Transverse colon (tissue), 4 donors: ENCODE measurements around the gene ABCA7. TPM values are rescaled to one million over a fixed set of nuclear protein-coding genes. Genes with fewer than 3 reads are reported as not detected.

Source experiments
- DNase-seq: peaks from one replicate; pipeline ENCODE4 v3.0.0-alpha.2; 2019
- H3K27ac ChIP-seq, 4 donors: fragments of 200-600 bp; sonication (generic); 2 replicates each; pipeline ENCODE4 v1.5.1; 2016 to 2018; ENCODE audit warnings: inconsistent platforms in 4 of 4
- H3K27me3 ChIP-seq: fragments of 200-600 bp; sonication (generic); 2 replicates; pipeline ENCODE4 v1.5.1; 2017; ENCODE audit warnings: inconsistent platforms
- H3K36me3 ChIP-seq, 4 donors: fragments of 200-600 bp; sonication (generic); 2 replicates each; pipeline ENCODE4 v1.5.1; 2017 to 2019; ENCODE audit warnings: inconsistent platforms in 4 of 4
- H3K4me1 ChIP-seq, 4 donors: fragments of 200-600 bp; sonication (generic); 2 replicates each; pipeline ENCODE4 v1.5.1; 2017 to 2020; ENCODE audit warnings: inconsistent platforms in 4 of 4
- H3K4me3 ChIP-seq, 4 donors: fragments of 200-600 bp; sonication (generic); 1 replicate in 1 of 4; 2 replicates in 3 of 4; pipeline versions ENCODE4 v1.5.1 to v1.6.1; 2017 to 2019; ENCODE audit warnings: inconsistent platforms in 4 of 4
- H3K9me3 ChIP-seq, 2 donors: fragments of 200-600 bp; sonication (generic); 2 replicates each; pipeline ENCODE4 v1.5.1; 2017 to 2019; ENCODE audit warnings: inconsistent platforms in 2 of 2
- CTCF ChIP-seq, 5 experiments: fragments of 200-600 bp in 3 of 5; fragments of 450-650 bp in 2 of 5; sonication (generic) in 3 of 5; IDR thresholded peaks; 1 replicate in 2 of 5; 2 replicates in 3 of 5; pipeline ENCODE4 v1.5.1; 2016 to 2017; ENCODE audit warnings: antibody characterized with exemption in 5 of 5, inconsistent platforms in 3 of 5, mild to moderate bottlenecking in 2 of 5, moderate library complexity in 1 of 5
- EP300 ChIP-seq: sonication (generic); formaldehyde crosslinking; IDR thresholded peaks from one replicate; pipeline ENCODE4 v1.6.1; 2017; ENCODE audit warnings: antibody characterized with exemption, low read depth
- POLR2A ChIP-seq: fragments of 450-650 bp; IDR thresholded peaks from one replicate; pipeline ENCODE4 v1.6.1; 2016; ENCODE audit warnings: antibody characterized with exemption, mild to moderate bottlenecking, moderate library complexity
- POLR2AphosphoS5 ChIP-seq, 3 donors: sonication (generic); formaldehyde crosslinking; IDR thresholded peaks; one replicate each; pipeline ENCODE4 v1.6.1; 2016; ENCODE audit warnings: antibody characterized with exemption in 3 of 3
- WGBS, 2 donors: methylation state at CpG; one replicate each; pipeline ENCODE4 v1.1.5; 2018; ENCODE audit warnings: low coverage in 1 of 2; 5-methylcytosine and 5-hydroxymethylcytosine counted together
- in situ Hi-C, 4 donors: fragments of 200-750 bp; cut with MboI; loops; one replicate each; pipeline versions ENCODE4 v1.15.0 to v1.15.1; 2017; ENCODE audit warnings: low sequenced_read_pairs in 3 of 4, low pct_ligation_motif_present in 1 of 4, low pct_unique_long_range_greater_than_20kb in 1 of 4
- intact Hi-C: fragments of 100-400 bp; cut with DNase I; formaldehyde crosslinking; loops from one replicate; pipeline ENCODE4 v1.15.1; 2023; ENCODE audit warnings: low total_unique reads
- total RNA-seq, 4 donors: library from RNA; depleted of rRNA; stranded (reverse); fragments of >200 nt; gene quantifications; one replicate each; pipeline ENCODE4 v1.1.0, GENCODE V29; 2016

Gene ABCA7
- total RNA-seq, 4 donors from 2014 or later, result 47.1 to 128 (median 82.0) TPM

- DNase-seq, result no peak
- Histone ChIP-seq H3K4me1 (peaks cover 5 to 23% (median 15%) of the 10 kb centered on the region in 4 donors), H3K4me3 (peak overlapping the region in 1 of 4 donors; percentile 5), H3K27me3 (peaks cover 75% of the 10 kb centered on the region), H3K27ac (no peak overlapping the region), H3K9me3 (no peaks in the 10 kb centered on the region), H3K36me3 (no peaks in the 10 kb centered on the region)
- intact Hi-C loops (no loop called here), in situ Hi-C loops (no loop called here)
- WGBS, 2 donors, result 6% methylated on average over 54 of the region's 73 CpGs; no CpG with 5 or more reads in 1 of the 2 donors
- TF ChIP-seq EP300 (no peak), CTCF (IDR thresholded peaks at IDR 0.05) (no peak), POLR2AphosphoS5 (IDR thresholded peaks at IDR 0.05) (no peak), POLR2A (no peak)
Measured at GRCh38 chr19:1000591-1001537, 39.0 kb upstream of the ABCA7 start.

- Histone ChIP-seq H3K4me3 (no peak overlapping the region), H3K4me1 (peaks cover 0 to 15% (median 7%) of the 10 kb centered on the region in 4 donors), H3K9me3 (no peaks in the 10 kb centered on the region), H3K27me3 (peaks cover 68% of the 10 kb centered on the region), H3K36me3 (no peaks in the 10 kb centered on the region), H3K27ac (no peak overlapping the region)
- intact Hi-C loops, result no loop called here
- 9% methylated on average over 18 of the region's 20 CpGs; no CpG with 5 or more reads in 1 of the 2 donors for WGBS, 2 donors
- in situ Hi-C loops, result no loop called here
- TF ChIP-seq EP300 (no peak), POLR2A (no peak), CTCF (IDR thresholded peaks at IDR 0.05) (peak; percentile 90 to 98 (median 94)), POLR2AphosphoS5 (IDR thresholded peaks at IDR 0.05) (no peak)
- DNase-seq, result peak; percentile 65
Measured at GRCh38 chr19:1001538-1002166, 38.3 kb upstream of the ABCA7 start.

GRCh38 chr19:1002600-1002999 lies 37.3 kb upstream of the ABCA7 start:
- no peaks in the 10 kb centered on the region for H3K36me3 ChIP-seq
- H3K4me3 ChIP-seq, result no peak overlapping the region
- in situ Hi-C loops (no loop called here), intact Hi-C loops (no loop called here)
- peaks cover 0 to 15% (median 7%) of the 10 kb centered on the region in 4 donors for H3K4me1 ChIP-seq
- TF ChIP-seq POLR2A (no peak), CTCF (IDR thresholded peaks at IDR 0.05) (no peak), POLR2AphosphoS5 (IDR thresholded peaks at IDR 0.05) (no peak), EP300 (no peak)
- DNase-seq, result no peak
- H3K27ac ChIP-seq, result no peak overlapping the region
- WGBS, 2 donors, result 59 to 60% methylated on average over 1 to 4 of the region's 4 CpGs
- no peaks in the 10 kb centered on the region for H3K9me3 ChIP-seq
- H3K27me3 ChIP-seq, result peaks cover 58% of the 10 kb centered on the region

- peaks cover 51% of the 10 kb centered on the region for H3K27me3 ChIP-seq
- peaks cover 0 to 15% (median 7%) of the 10 kb centered on the region in 4 donors for H3K4me1 ChIP-seq
- H3K36me3 ChIP-seq, result no peaks in the 10 kb centered on the region
- 83 to 86% methylated on average over 7 to 11 of the region's 37 CpGs for WGBS, 2 donors
- TF ChIP-seq POLR2A (no peak), CTCF (IDR thresholded peaks at IDR 0.05) (no peak), POLR2AphosphoS5 (IDR thresholded peaks at IDR 0.05) (no peak), EP300 (no peak)
- in situ Hi-C loops, result no loop called here
- no peak for DNase-seq
- no peak overlapping the region for H3K4me3 ChIP-seq
- no peaks in the 10 kb centered on the region for H3K9me3 ChIP-seq
- H3K27ac ChIP-seq, result no peak overlapping the region
- intact Hi-C loops, result no loop called here
Measured at GRCh38 chr19:1003283-1003682, 36.6 kb upstream of the ABCA7 start.
